ENCODE measurements around the gene NPL.

GRCh38 chr1:182761396-182762395 is 27.9 kb upstream of the NPL start:
- TF ChIP-seq EZH2 (IDR thresholded peaks at IDR 0.05; ENCODE audit: insufficient read depth, poor library complexity, severe bottlenecking) = no peak
- TF ChIP-seq EZH2phosphoT487 (IDR thresholded peaks at IDR 0.05; ENCODE audit: insufficient read depth, low read depth) = no peak

All from GM23248 (cell line).